Mesothelial cell of epicardium (in vitro differentiated cells): Measurements from ENCODE around the gene OR2AG1. TPM values are rescaled to one million over a fixed set of nuclear protein-coding genes. Genes with fewer than 3 reads are reported as not detected.

ENCODE experiments used
- DNase-seq, 2 experiments: peaks; one replicate each; pipeline ENCODE4 v3.0.0; 2021; ENCODE audit warnings: low spot score in 2 of 2; ENCODE audit not compliant: unreplicated experiment in 2 of 2
- H3K27ac Mint-ChIP-seq: 2 replicates; pipeline ENCODE4 v1.8.0; 2021; ENCODE audit warnings: mixed read lengths
- H3K27me3 Mint-ChIP-seq: 2 replicates; pipeline ENCODE4 v1.8.0; 2021; ENCODE audit warnings: low read depth, mixed read lengths
- H3K36me3 Mint-ChIP-seq: 2 replicates; pipeline ENCODE4 v1.8.0; 2021; ENCODE audit warnings: mixed read lengths
- H3K4me1 Mint-ChIP-seq: 2 replicates; pipeline ENCODE4 v1.8.0; 2021; ENCODE audit warnings: mixed read lengths
- H3K4me3 Mint-ChIP-seq: 2 replicates; pipeline ENCODE4 v1.8.0; 2021; ENCODE audit warnings: mild to moderate bottlenecking, moderate library complexity, mixed read lengths
- H3K9me3 Mint-ChIP-seq: 2 replicates; pipeline ENCODE4 v1.8.0; 2021; ENCODE audit warnings: mixed read lengths
- CTCF ChIP-seq: fragments of 200-600 bp; sonication (generic); IDR thresholded peaks from one replicate; pipeline ENCODE4 v1.5.0; 2021; ENCODE audit warnings: antibody characterized with exemption; ENCODE audit not compliant: unreplicated experiment
- total RNA-seq: library from RNA; stranded (reverse); gene quantifications from 3 replicates; pipeline ENCODE4 v1.2.1, GENCODE V29; 2021

The OR2AG1 gene
- total RNA-seq, 1 donor from 2014 or later, result not detected

- Mint-ChIP-seq H3K27me3 (peaks cover 3% of the 10 kb centered on the region), H3K4me1 (no peaks in the 10 kb centered on the region), H3K36me3 (no peaks in the 10 kb centered on the region), H3K27ac (no peak overlapping the region), H3K4me3 (no peak overlapping the region), H3K9me3 (peaks cover 12% of the 10 kb centered on the region)
- TF ChIP-seq CTCF, result no peak
- no peak for DNase-seq
Measured at GRCh38 chr11:6818967-6819366, 36.1 kb downstream of the OR2AG1 start.

- DNase-seq, result no peak
- Mint-ChIP-seq H3K4me3 (no peak overlapping the region), H3K9me3 (peaks cover 12% of the 10 kb centered on the region), H3K27ac (no peak overlapping the region), H3K27me3 (peaks cover 3% of the 10 kb centered on the region), H3K4me1 (no peaks in the 10 kb centered on the region), H3K36me3 (no peaks in the 10 kb centered on the region)
- TF ChIP-seq CTCF, result no peak
Measured at GRCh38 chr11:6824136-6824823, 41.5 kb downstream of the OR2AG1 start.

GRCh38 chr11:6825231-6825744, 42.5 kb downstream of the OR2AG1 start:
- Mint-ChIP-seq H3K9me3 (peaks cover 7% of the 10 kb centered on the region), H3K4me3 (no peak overlapping the region), H3K36me3 (no peaks in the 10 kb centered on the region), H3K4me1 (no peaks in the 10 kb centered on the region), H3K27ac (no peak overlapping the region), H3K27me3 (peaks cover 3% of the 10 kb centered on the region)
- no peak for DNase-seq
- TF ChIP-seq CTCF, result no peak

GRCh38 chr11:6828103-6828502, 45.3 kb downstream of the OR2AG1 start:
- Mint-ChIP-seq H3K4me1 (no peaks in the 10 kb centered on the region), H3K27ac (no peak overlapping the region), H3K9me3 (no peaks in the 10 kb centered on the region), H3K36me3 (no peaks in the 10 kb centered on the region), H3K27me3 (no peaks in the 10 kb centered on the region), H3K4me3 (no peak overlapping the region)
- TF ChIP-seq CTCF, result no peak
- DNase-seq, result no peak

- Mint-ChIP-seq H3K36me3 (no peaks in the 10 kb centered on the region), H3K4me1 (peaks cover 2% of the 10 kb centered on the region), H3K27me3 (no peaks in the 10 kb centered on the region), H3K4me3 (no peak overlapping the region), H3K27ac (no peak overlapping the region), H3K9me3 (no peaks in the 10 kb centered on the region)
- DNase-seq, result no peak
- TF ChIP-seq CTCF, result no peak
Measured at GRCh38 chr11:6833356-6833755, 50.5 kb downstream of the OR2AG1 start.
